Measurements from ENCODE around the gene KRT74. TPM values are rescaled to one million over a fixed set of nuclear protein-coding genes. Genes with fewer than 3 reads are reported as not detected.

Gene KRT74
- total RNA-seq, 5 donors from 2014 or later (not counting 1 experiment from before 2014, with no cell fraction given), result 0.20 to 0.79 (median 0.45) TPM; not detected in 1

DNA sequence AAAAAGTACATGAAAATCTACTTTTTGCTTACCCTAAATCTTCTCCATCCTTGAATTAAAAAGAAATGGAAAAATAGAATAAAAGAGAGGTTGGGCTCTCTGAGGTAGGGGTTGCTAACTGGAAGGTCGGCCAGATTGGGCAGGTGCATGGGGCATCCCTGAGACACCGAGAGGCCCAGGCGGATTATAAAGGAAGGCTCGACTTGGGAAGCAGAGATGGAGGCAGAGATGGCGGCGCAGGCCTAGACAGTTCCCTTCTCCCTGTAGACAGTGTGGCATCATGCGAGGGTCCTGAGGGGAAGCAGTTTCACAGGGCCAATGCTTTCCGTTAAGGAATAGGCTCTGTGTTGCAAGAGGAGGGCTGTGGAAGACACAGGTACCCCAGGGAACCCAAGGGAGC is 3.7 kb upstream of the KRT74 start:
- H3K4me3 ChIP-seq (ENCODE audit: control insufficient read depth in 1 of 2, extremely low read depth in 1 of 2, low read length in 1 of 2), result no peak overlapping the region
- no peaks in the 10 kb centered on the region for H3K36me3 Mint-ChIP-seq
- ChIA-PET CTCF (interaction anchor here in 1 of 2 donors (0.6 kb wide), 2 partner anchors 227 to 303 kb away, joined by 5 to 9 read pairs; no protein-coding TSS in a partner anchor), POLR2A (interaction anchor here in 1 of 2 donors (0.5 kb wide), 1 partner anchor 360 kb away, joined by 5 read pairs; no protein-coding TSS in a partner anchor)
- no peak overlapping the region for H3K4me3 Mint-ChIP-seq
- 82% methylated on average over 4 of the region's 8 CpGs for WGBS (ENCODE audit: insufficient coverage)
- H3K9me3 ChIP-seq, result no peaks in the 10 kb centered on the region
- DNase-seq (no peak), ATAC-seq (replicated peaks in 1 of 4) (no peak)
- peaks cover 0 to 17% of the 10 kb centered on the region in 2 experiments for H3K27me3 ChIP-seq (replicated peaks in 1 of 2; ENCODE audit: control insufficient read depth in 2 of 2, extremely low read depth in 1 of 2, insufficient read depth in 2 of 2, low read length in 1 of 2)
- peaks cover 5% of the 10 kb centered on the region in 2 donors for H3K27me3 Mint-ChIP-seq
- no peak overlapping the region for H3K27ac ChIP-seq (ENCODE audit: low read length)
- peaks cover 8 to 21% of the 10 kb centered on the region in 2 experiments for H3K4me1 ChIP-seq (ENCODE audit: control insufficient read depth in 1 of 2, extremely low read depth in 1 of 2, insufficient read depth in 2 of 2, low read length in 2 of 2)
- H3K4me1 Mint-ChIP-seq, result peaks cover 14 to 22% (median 17%) of the 10 kb centered on the region in 3 donors
- no peaks in the 10 kb centered on the region for H3K9me3 Mint-ChIP-seq
- no peak overlapping the region for H3K27ac Mint-ChIP-seq
- H3K36me3 ChIP-seq (ENCODE audit: control insufficient read depth in 2 of 2, extremely low read depth in 1 of 2, insufficient read depth in 1 of 2, low read length in 1 of 2), result no peaks in the 10 kb centered on the region

DNA sequence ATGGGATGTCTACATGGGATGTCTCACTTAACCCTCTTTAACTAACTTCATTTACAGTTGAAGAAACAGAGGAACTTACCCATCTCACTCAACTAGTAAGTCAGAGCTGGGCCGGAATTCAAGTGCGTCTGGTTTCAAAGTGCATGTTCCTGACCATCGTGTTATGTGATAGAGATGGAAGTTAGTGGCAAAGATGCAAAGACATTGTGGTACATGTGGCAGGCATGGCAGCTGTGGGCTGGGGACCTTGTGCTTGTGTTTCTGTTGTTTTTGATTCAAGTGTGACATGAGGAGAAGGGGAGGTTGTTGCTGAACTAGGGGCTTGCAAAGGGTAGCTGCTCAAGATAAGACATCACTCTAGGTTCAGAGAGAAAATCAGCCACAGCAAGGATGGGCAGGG is 2.3 kb upstream of the KRT74 start:
- Mint-ChIP-seq H3K4me1 (peaks cover 11 to 21% (median 16%) of the 10 kb centered on the region in 3 donors), H3K9me3 (no peaks in the 10 kb centered on the region), H3K36me3 (no peaks in the 10 kb centered on the region), H3K27ac (no peak overlapping the region), H3K27me3 (peaks cover 5% of the 10 kb centered on the region in 2 donors), H3K4me3 (no peak overlapping the region)
- DNase-seq (no peak), ATAC-seq (replicated peaks in 1 of 4) (no peak)
- H3K27me3 ChIP-seq (replicated peaks in 1 of 2; ENCODE audit: control insufficient read depth in 2 of 2, extremely low read depth in 1 of 2, insufficient read depth in 2 of 2, low read length in 1 of 2), result peaks cover 0 to 21% of the 10 kb centered on the region in 2 experiments
- ChIA-PET POLR2A (no interaction called here), CTCF (no interaction called here)
- H3K36me3 ChIP-seq (ENCODE audit: control insufficient read depth in 2 of 2, extremely low read depth in 1 of 2, insufficient read depth in 1 of 2, low read length in 1 of 2), result no peaks in the 10 kb centered on the region
- 63% methylated on average over 1 of the region's 3 CpGs for WGBS (ENCODE audit: insufficient coverage)
- H3K9me3 ChIP-seq, result no peaks in the 10 kb centered on the region
- H3K27ac ChIP-seq (ENCODE audit: low read length), result no peak overlapping the region
- H3K4me3 ChIP-seq (ENCODE audit: control insufficient read depth in 1 of 2, extremely low read depth in 1 of 2, low read length in 1 of 2), result no peak overlapping the region
- H3K4me1 ChIP-seq (ENCODE audit: control insufficient read depth in 1 of 2, extremely low read depth in 1 of 2, insufficient read depth in 2 of 2, low read length in 2 of 2), result peaks cover 7 to 20% of the 10 kb centered on the region in 2 experiments

DNA sequence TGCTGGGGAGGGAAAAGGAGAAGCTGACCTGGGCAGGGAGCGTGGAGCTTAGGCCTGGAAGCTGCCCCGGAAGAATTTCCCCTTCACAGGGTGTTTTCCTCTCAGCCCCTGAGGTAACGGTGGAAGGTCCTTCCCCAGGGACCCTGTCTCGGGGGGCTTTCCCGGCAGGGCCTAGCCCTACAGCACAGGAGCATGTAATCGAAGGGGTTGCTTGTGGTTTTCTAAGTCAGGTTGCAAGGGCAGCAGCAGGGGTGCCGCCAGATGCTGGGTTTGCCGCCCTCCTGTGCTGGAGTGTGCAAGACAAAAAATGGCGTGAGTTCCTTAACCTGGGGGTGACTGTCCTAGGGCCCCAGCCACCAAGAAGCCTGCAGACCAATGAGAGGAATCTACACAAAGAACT is 1.6 kb upstream of the KRT74 start:
- ChIA-PET CTCF (interaction anchor here in 1 of 2 donors (0.6 to 1.3 kb wide), 3 partner anchors 8 to 305 kb away, joined by 3 to 5 read pairs (median 3); no protein-coding TSS in a partner anchor), POLR2A (interaction anchor here in 1 of 2 donors (0.5 kb wide), 1 partner anchor 119 kb away, joined by 4 read pairs; no protein-coding TSS in a partner anchor)
- Mint-ChIP-seq H3K27me3 (peaks cover 2 to 5% of the 10 kb centered on the region in 2 donors), H3K4me3 (no peak overlapping the region), H3K27ac (no peak overlapping the region), H3K9me3 (no peaks in the 10 kb centered on the region), H3K36me3 (no peaks in the 10 kb centered on the region), H3K4me1 (peaks cover 6 to 14% (median 10%) of the 10 kb centered on the region in 3 donors)
- Histone ChIP-seq H3K9me3 (no peaks in the 10 kb centered on the region), H3K4me3 (ENCODE audit: control insufficient read depth in 1 of 2, extremely low read depth in 1 of 2, low read length in 1 of 2) (no peak overlapping the region), H3K4me1 (ENCODE audit: control insufficient read depth in 1 of 2, extremely low read depth in 1 of 2, insufficient read depth in 2 of 2, low read length in 2 of 2) (peaks cover 0 to 16% of the 10 kb centered on the region in 2 experiments), H3K27me3 (replicated peaks in 1 of 2; ENCODE audit: control insufficient read depth in 2 of 2, extremely low read depth in 1 of 2, insufficient read depth in 2 of 2, low read length in 1 of 2) (peaks cover 0 to 25% of the 10 kb centered on the region in 2 experiments), H3K36me3 (ENCODE audit: control insufficient read depth in 2 of 2, extremely low read depth in 1 of 2, insufficient read depth in 1 of 2, low read length in 1 of 2) (no peaks in the 10 kb centered on the region), H3K27ac (ENCODE audit: low read length) (no peak overlapping the region)
- 64% methylated on average over 2 of the region's 9 CpGs for WGBS (ENCODE audit: insufficient coverage)
- DNase-seq (no peak), ATAC-seq (replicated peaks in 1 of 4) (no peak)

DNA sequence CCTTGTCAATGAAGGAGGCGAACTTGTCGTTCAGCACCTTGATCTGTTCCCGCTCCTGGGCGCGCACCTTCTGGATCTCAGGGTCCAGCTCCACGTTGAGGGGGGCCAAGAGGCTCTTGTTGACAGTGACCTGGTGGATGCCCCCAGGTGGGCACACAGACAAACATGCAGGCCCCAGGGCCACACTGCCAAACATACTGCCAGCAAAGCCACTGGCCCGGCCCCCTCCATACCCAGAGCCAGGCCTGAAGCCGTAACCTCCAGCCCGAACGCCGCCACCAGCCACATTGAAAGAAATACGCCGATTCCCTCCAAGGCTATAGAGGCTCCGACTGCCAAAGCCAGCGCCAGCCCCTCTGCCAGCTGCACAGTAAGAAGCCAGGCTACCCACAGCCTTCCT is 337 bp downstream of the KRT74 start:
- CTCF ChIA-PET, result no interaction called here
- H3K36me3 ChIP-seq (ENCODE audit: control insufficient read depth in 2 of 2, extremely low read depth in 1 of 2, insufficient read depth in 1 of 2, low read length in 1 of 2), result no peaks in the 10 kb centered on the region
- H3K4me1 ChIP-seq (ENCODE audit: control insufficient read depth in 1 of 2, extremely low read depth in 1 of 2, insufficient read depth in 2 of 2, low read length in 2 of 2), result peaks cover 0 to 35% of the 10 kb centered on the region in 2 experiments
- Mint-ChIP-seq H3K9me3 (no peaks in the 10 kb centered on the region), H3K27me3 (peaks cover 3 to 5% of the 10 kb centered on the region in 2 donors), H3K36me3 (no peaks in the 10 kb centered on the region), H3K4me1 (peaks cover 0 to 8% (median 3%) of the 10 kb centered on the region in 3 donors), H3K4me3 (no peak overlapping the region), H3K27ac (no peak overlapping the region)
- no peak overlapping the region for H3K27ac ChIP-seq (ENCODE audit: low read length)
- peaks cover 0 to 32% of the 10 kb centered on the region in 2 experiments for H3K27me3 ChIP-seq (replicated peaks in 1 of 2; ENCODE audit: control insufficient read depth in 2 of 2, extremely low read depth in 1 of 2, insufficient read depth in 2 of 2, low read length in 1 of 2)
- ATAC-seq (replicated peaks in 1 of 4) (no peak), DNase-seq (no peak)
- 88% methylated on average over 15 of the region's 15 CpGs for WGBS (ENCODE audit: insufficient coverage)
- POLR2A ChIA-PET, result no interaction called here
- no peak overlapping the region for H3K4me3 ChIP-seq (ENCODE audit: control insufficient read depth in 1 of 2, extremely low read depth in 1 of 2, low read length in 1 of 2)
- H3K9me3 ChIP-seq, result no peaks in the 10 kb centered on the region

DNA sequence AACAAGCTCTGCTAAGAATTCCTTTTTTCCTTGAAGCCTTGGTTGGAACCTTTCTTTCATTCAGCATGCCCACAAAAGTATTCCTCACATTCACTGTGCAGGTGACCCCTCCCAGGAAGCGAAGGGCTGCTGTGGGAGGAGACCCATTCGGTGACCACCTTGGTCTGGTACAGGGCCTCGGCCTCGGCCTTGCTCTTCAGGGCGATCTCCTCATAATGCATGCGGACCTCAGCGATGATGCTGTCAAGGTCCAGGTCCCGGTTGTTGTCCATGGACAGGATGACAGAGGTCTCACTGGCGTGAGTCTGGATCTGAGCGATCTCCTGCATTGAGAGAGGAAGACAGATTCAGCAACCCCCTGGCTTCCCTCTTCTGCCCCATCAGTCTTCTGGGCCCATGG is 3.1 kb downstream of the KRT74 start:
- Mint-ChIP-seq H3K27ac (no peak overlapping the region), H3K9me3 (no peaks in the 10 kb centered on the region), H3K4me3 (no peak overlapping the region), H3K36me3 (no peaks in the 10 kb centered on the region), H3K27me3 (peaks cover 12 to 18% of the 10 kb centered on the region in 2 donors), H3K4me1 (peaks cover 0 to 10% (median 8%) of the 10 kb centered on the region in 3 donors)
- no peak for ATAC-seq (replicated peaks in 1 of 4)
- POLR2A ChIA-PET, result no interaction called here
- no peaks in the 10 kb centered on the region for H3K9me3 ChIP-seq
- peaks cover 0 to 59% of the 10 kb centered on the region in 2 experiments for H3K4me1 ChIP-seq (ENCODE audit: control insufficient read depth in 1 of 2, extremely low read depth in 1 of 2, insufficient read depth in 2 of 2, low read length in 2 of 2)
- CTCF ChIA-PET, result no interaction called here
- H3K27ac ChIP-seq (ENCODE audit: low read length), result no peak overlapping the region
- no peak overlapping the region for H3K4me3 ChIP-seq (ENCODE audit: control insufficient read depth in 1 of 2, extremely low read depth in 1 of 2, low read length in 1 of 2)
- 87% methylated on average over 10 of the region's 10 CpGs for WGBS (ENCODE audit: insufficient coverage)
- H3K36me3 ChIP-seq (ENCODE audit: control insufficient read depth in 2 of 2, extremely low read depth in 1 of 2, insufficient read depth in 1 of 2, low read length in 1 of 2), result no peaks in the 10 kb centered on the region
- DNase-seq, result no peak
- peaks cover 0 to 38% of the 10 kb centered on the region in 2 experiments for H3K27me3 ChIP-seq (replicated peaks in 1 of 2; ENCODE audit: control insufficient read depth in 2 of 2, extremely low read depth in 1 of 2, insufficient read depth in 2 of 2, low read length in 1 of 2)

DNA sequence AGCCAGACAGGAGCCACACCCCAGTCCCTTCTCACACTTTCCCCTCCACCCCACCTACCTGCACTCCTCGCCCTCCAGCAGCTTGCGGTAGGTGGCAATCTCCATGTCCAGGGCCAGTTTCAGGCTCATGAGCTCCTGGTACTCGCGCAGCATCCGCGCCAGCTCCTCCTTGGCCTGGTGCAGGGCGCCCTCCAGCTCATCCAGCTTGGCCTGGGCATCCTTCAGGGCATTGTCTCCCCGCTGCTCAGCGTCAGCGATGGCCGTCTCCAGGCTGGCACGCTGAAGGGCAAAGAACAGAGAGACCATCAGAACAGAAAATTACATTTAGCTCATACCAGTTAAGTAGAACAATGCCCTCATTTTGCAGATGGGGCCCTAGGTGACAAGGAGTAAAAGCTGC is 5.5 kb downstream of the KRT74 start:
- H3K4me3 Mint-ChIP-seq, result no peak overlapping the region
- no peak overlapping the region for H3K27ac Mint-ChIP-seq
- H3K27me3 Mint-ChIP-seq, result peaks cover 12 to 26% of the 10 kb centered on the region in 2 donors
- H3K27ac ChIP-seq (ENCODE audit: low read length), result no peak overlapping the region
- POLR2A ChIA-PET, result no interaction called here
- H3K9me3 Mint-ChIP-seq, result no peaks in the 10 kb centered on the region
- 89% methylated on average over 12 of the region's 12 CpGs for WGBS (ENCODE audit: insufficient coverage)
- DNase-seq (no peak), ATAC-seq (replicated peaks in 1 of 4) (no peak)
- H3K9me3 ChIP-seq, result no peaks in the 10 kb centered on the region
- no peaks in the 10 kb centered on the region for H3K36me3 ChIP-seq (ENCODE audit: control insufficient read depth in 2 of 2, extremely low read depth in 1 of 2, insufficient read depth in 1 of 2, low read length in 1 of 2)
- peaks cover 0 to 31% of the 10 kb centered on the region in 2 experiments for H3K27me3 ChIP-seq (replicated peaks in 1 of 2; ENCODE audit: control insufficient read depth in 2 of 2, extremely low read depth in 1 of 2, insufficient read depth in 2 of 2, low read length in 1 of 2)
- H3K4me1 ChIP-seq (ENCODE audit: control insufficient read depth in 1 of 2, extremely low read depth in 1 of 2, insufficient read depth in 2 of 2, low read length in 2 of 2), result peaks cover 0 to 46% of the 10 kb centered on the region in 2 experiments
- H3K4me1 Mint-ChIP-seq, result peaks cover 0 to 10% (median 8%) of the 10 kb centered on the region in 3 donors
- no peak overlapping the region for H3K4me3 ChIP-seq (ENCODE audit: control insufficient read depth in 1 of 2, extremely low read depth in 1 of 2, low read length in 1 of 2)
- no peaks in the 10 kb centered on the region for H3K36me3 Mint-ChIP-seq
- CTCF ChIA-PET, result no interaction called here

All from T-cell (primary cell).